GM12891 (cell line): ENCODE results near the gene ZDHHC14.
"Not testable (repeated sequence)": the region's sequence is repeated elsewhere in the genome, so short reads cannot be mapped to it uniquely, and the experiment has no call there.

ENCODE experiments used
- DNase-seq: peaks from one replicate; pipeline ENCODE4 v3.0.0; 2011; ENCODE audit warnings: low spot score; ENCODE audit not compliant: insufficient read length
- FAIRE-seq: peaks from 2 replicates; lab custom pipeline; 2011; peaks lifted over from hg19 to GRCh38; lab: Jason Lieb, UNC
- PAX5 ChIP-seq: IDR thresholded peaks from 2 replicates; pipeline ENCODE4 v1.6.1; 2011; ENCODE audit warnings: low read length, moderate library complexity, mild to moderate bottlenecking; ENCODE audit not compliant: insufficient read depth, severe bottlenecking
- POLR2A ChIP-seq: IDR thresholded peaks from 2 replicates; pipeline ENCODE4 v1.6.1; 2011; ENCODE audit warnings: low read depth, low read length, control low read depth
- POLR2AphosphoS5 ChIP-seq: IDR thresholded peaks from 2 replicates; pipeline ENCODE4 v1.6.1; 2011; ENCODE audit warnings: low read depth, low read length, control low read depth
- POU2F2 ChIP-seq: IDR thresholded peaks from 2 replicates; pipeline ENCODE4 v1.6.1; 2011; ENCODE audit warnings: low read depth, mild to moderate bottlenecking, control low read depth, low read length, moderate library complexity
- SPI1 ChIP-seq: IDR thresholded peaks from 2 replicates; pipeline ENCODE4 v1.6.1; 2011; ENCODE audit warnings: low read depth, low read length, control low read depth
- TAF1 ChIP-seq: IDR thresholded peaks from 2 replicates; pipeline ENCODE4 v1.6.1; 2011; ENCODE audit warnings: low read depth, low read length, control low read depth

The ZDHHC14 gene

GRCh38 chr6:157711060-157711459 lies 330.1 kb downstream of the ZDHHC14 start:
- DNase-seq, result no peak
- FAIRE-seq, result no peak

GRCh38 chr6:157712585-157713295 lies 331.8 kb downstream of the ZDHHC14 start:
- no peak for TF ChIP-seq POLR2A
- DNase-seq, result no peak
- no peak for FAIRE-seq

More at GRCh38 chr6:157711060-157711459, 330.1 kb downstream of the ZDHHC14 start:
- no peak for TF ChIP-seq POLR2A
- no peak for TF ChIP-seq TAF1
- no peak for TF ChIP-seq POLR2AphosphoS5
- TF ChIP-seq SPI1, result no peak
- TF ChIP-seq POU2F2, result no peak
- no peak for TF ChIP-seq PAX5

GRCh38 chr6:157713451-157714152 lies 332.6 kb downstream of the ZDHHC14 start:
- no peak for TF ChIP-seq POU2F2
- no peak for TF ChIP-seq PAX5
- no peak for TF ChIP-seq SPI1
- no peak for TF ChIP-seq TAF1
- TF ChIP-seq POLR2A, result no peak
- TF ChIP-seq POLR2AphosphoS5, result no peak
- no peak for FAIRE-seq
- no peak for DNase-seq

GRCh38 chr6:157714153-157714490 lies 333.1 kb downstream of the ZDHHC14 start:
- no peak for TF ChIP-seq POLR2A
- TF ChIP-seq POU2F2, result no peak
- no peak for TF ChIP-seq PAX5
- TF ChIP-seq POLR2AphosphoS5, result no peak
- TF ChIP-seq TAF1, result no peak
- no peak for TF ChIP-seq SPI1
- FAIRE-seq, result no peak

GRCh38 chr6:157715728-157716164 lies 334.8 kb downstream of the ZDHHC14 start:
- DNase-seq, result no peak
- TF ChIP-seq POLR2A (no peak), POU2F2 (no peak), SPI1 (no peak), POLR2AphosphoS5 (no peak), TAF1 (no peak), PAX5 (no peak)
- FAIRE-seq, result no peak

More at GRCh38 chr6:157714153-157714490, 333.1 kb downstream of the ZDHHC14 start:
- no peak for DNase-seq

- FAIRE-seq, result no peak
Observed at GRCh38 chr6:157716251-157716995, 335.4 kb downstream of the ZDHHC14 start.

GRCh38 chr6:157717340-157717748 lies 336.4 kb downstream of the ZDHHC14 start:
- FAIRE-seq (no peak), DNase-seq (no peak)
- no peak for TF ChIP-seq SPI1
- TF ChIP-seq POU2F2, result no peak
- no peak for TF ChIP-seq POLR2AphosphoS5
- no peak for TF ChIP-seq PAX5
- no peak for TF ChIP-seq TAF1
- no peak for TF ChIP-seq POLR2A

More at GRCh38 chr6:157716251-157716995, 335.4 kb downstream of the ZDHHC14 start:
- DNase-seq, result no peak
- TF ChIP-seq POU2F2 (no peak), POLR2A (no peak), SPI1 (no peak), PAX5 (no peak), TAF1 (no peak), POLR2AphosphoS5 (no peak)

- no peak for DNase-seq
- no peak for TF ChIP-seq TAF1
- no peak for TF ChIP-seq POLR2A
- no peak for TF ChIP-seq PAX5
- TF ChIP-seq SPI1, result no peak
- TF ChIP-seq POLR2AphosphoS5, result no peak
- no peak for TF ChIP-seq POU2F2
- no peak for FAIRE-seq
Observed at GRCh38 chr6:157718503-157719187, 337.7 kb downstream of the ZDHHC14 start.

GRCh38 chr6:157720964-157721363 lies 340.0 kb downstream of the ZDHHC14 start:
- FAIRE-seq, DNase-seq: not testable (repeated sequence)

- no peak for TF ChIP-seq TAF1
- DNase-seq, result no peak
- FAIRE-seq, result no peak
Observed at GRCh38 chr6:157721426-157721825, 340.4 kb downstream of the ZDHHC14 start.
